ENCODE data around the gene G6PC1.
"Not testable (repeated sequence)": the region's sequence is repeated elsewhere in the genome, so short reads cannot be mapped to it uniquely, and the experiment has no call there.

Gene G6PC1

DNA sequence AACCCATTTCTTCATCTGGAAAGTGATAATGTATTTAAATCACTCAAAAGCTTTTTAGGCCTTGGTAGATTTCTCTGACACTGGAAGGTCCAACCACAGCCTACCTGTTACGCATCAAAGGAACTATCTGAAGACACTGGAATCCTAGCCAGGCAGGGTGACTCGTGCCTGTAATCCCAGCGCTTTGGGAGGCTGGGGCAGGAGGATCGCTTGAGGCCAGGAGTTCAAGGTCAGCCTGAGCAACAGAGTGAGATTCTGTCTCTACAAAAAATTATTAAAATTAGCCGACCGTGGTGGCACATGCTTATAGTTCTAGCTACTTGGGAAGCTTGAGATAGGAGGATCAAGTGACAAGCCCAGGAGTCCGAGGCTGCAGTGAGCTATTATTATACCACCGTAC, 18.4 kb upstream of the G6PC1 start:
- Histone ChIP-seq H3K9me3 (ENCODE audit: insufficient read depth, low read length) (no peaks in the 10 kb centered on the region), H3K4me2 (ENCODE audit: low read depth, low read length, poor library complexity, severe bottlenecking) (no peak overlapping the region)
- TF ChIP-seq EZH2phosphoT487 (conservative IDR thresholded peaks at IDR 0.05; ENCODE audit: low read length) = no peak
- TF ChIP-seq, protein P1, sequence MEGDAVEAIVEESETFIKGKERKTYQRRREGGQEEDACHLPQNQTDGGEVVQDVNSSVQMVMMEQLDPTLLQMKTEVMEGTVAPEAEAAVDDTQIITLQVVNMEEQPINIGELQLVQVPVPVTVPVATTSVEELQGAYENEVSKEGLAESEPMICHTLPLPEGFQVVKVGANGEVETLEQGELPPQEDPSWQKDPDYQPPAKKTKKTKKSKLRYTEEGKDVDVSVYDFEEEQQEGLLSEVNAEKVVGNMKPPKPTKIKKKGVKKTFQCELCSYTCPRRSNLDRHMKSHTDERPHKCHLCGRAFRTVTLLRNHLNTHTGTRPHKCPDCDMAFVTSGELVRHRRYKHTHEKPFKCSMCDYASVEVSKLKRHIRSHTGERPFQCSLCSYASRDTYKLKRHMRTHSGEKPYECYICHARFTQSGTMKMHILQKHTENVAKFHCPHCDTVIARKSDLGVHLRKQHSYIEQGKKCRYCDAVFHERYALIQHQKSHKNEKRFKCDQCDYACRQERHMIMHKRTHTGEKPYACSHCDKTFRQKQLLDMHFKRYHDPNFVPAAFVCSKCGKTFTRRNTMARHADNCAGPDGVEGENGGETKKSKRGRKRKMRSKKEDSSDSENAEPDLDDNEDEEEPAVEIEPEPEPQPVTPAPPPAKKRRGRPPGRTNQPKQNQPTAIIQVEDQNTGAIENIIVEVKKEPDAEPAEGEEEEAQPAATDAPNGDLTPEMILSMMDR (IDR thresholded peaks at IDR 0.05; ENCODE audit: insufficient read depth, low read length, poor library complexity, severe bottlenecking) = no peak

DNA sequence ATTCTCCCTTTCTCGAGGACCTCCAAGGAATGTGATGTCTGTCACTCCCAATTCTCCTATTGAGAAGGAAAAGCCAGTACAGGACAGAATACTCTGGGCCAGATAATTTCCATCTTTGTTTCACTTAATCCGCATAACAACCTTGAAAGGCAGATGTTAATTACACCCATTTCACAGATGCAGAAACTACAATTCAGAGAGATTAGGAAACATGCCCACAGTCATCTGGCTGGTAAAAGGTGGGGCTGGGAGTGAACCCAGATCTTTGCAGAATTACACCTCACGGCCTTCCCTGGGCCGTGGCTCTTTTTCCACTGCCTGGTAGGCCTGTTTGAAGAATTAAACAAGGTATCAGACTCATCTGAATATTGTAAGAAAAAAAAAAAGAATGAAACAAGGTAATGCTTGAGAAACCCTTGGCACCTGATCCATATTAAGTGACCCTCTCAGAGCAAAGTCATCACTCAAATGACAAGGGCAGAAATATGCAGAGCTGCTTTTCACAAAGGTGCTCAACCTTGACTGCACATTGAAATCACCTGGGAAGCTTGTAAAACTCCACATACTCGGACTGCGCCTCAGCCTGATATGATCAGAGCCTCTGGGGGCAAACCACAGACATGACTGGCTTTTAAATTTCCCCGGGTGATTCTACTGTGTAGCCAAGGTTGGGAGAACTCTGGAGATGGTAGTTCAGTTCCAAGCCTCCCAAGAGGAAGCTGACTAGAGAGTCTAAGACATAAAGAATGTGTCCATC, 16.6 kb upstream of the G6PC1 start:
- Histone ChIP-seq H3K79me2 (ENCODE audit: insufficient read depth, low read length) (no peaks in the 10 kb centered on the region), H3K9me3 (ENCODE audit: insufficient read depth, low read length) (no peaks in the 10 kb centered on the region), H3K36me3 (ENCODE audit: low read length) (no peaks in the 10 kb centered on the region), H3K27ac (ENCODE audit: low read depth, low read length) (no peak overlapping the region), H4K20me1 (ENCODE audit: low read depth, low read length) (no peaks in the 10 kb centered on the region), H3K4me2 (ENCODE audit: low read depth, low read length, poor library complexity, severe bottlenecking) (no peak overlapping the region), H3K9ac (ENCODE audit: low read length) (no peak overlapping the region), H3K27me3 (ENCODE audit: low read length) (no peaks in the 10 kb centered on the region), H3K4me3 (ENCODE audit: insufficient read depth, low read length, poor library complexity, severe bottlenecking) (no peak overlapping the region), H3K9me2 (replicated peaks; ENCODE audit: insufficient read depth, low read length) (no peaks in the 10 kb centered on the region), H2AFZ (ENCODE audit: low read depth, low read length, severe bottlenecking) (no peak overlapping the region), H3F3A (ENCODE audit: insufficient read depth) (no peaks in the 10 kb centered on the region)
- no peak for TF ChIP-seq EZH2phosphoT487 (conservative IDR thresholded peaks at IDR 0.05; ENCODE audit: low read length)
- TF ChIP-seq, protein P1 (IDR thresholded peaks at IDR 0.05; ENCODE audit: insufficient read depth, low read length, poor library complexity, severe bottlenecking) = no peak

More for the DNA sequence above, 18.4 kb upstream of the G6PC1 start:
- H4K20me1 ChIP-seq (ENCODE audit: low read depth, low read length) = no peaks in the 10 kb centered on the region
- no peaks in the 10 kb centered on the region for H3K36me3 ChIP-seq (ENCODE audit: low read length)
- H3K27me3 ChIP-seq (ENCODE audit: low read length) = no peaks in the 10 kb centered on the region
- no peaks in the 10 kb centered on the region for H3K79me2 ChIP-seq (ENCODE audit: insufficient read depth, low read length)
- no peak overlapping the region for H3K9ac ChIP-seq (ENCODE audit: low read length)
- H2AFZ ChIP-seq (ENCODE audit: low read depth, low read length, severe bottlenecking) = no peak overlapping the region
- no peak overlapping the region for H3K27ac ChIP-seq (ENCODE audit: low read depth, low read length)
- no peaks in the 10 kb centered on the region for H3K9me2 ChIP-seq (replicated peaks; ENCODE audit: insufficient read depth, low read length)
- H3F3A ChIP-seq (ENCODE audit: insufficient read depth) = no peaks in the 10 kb centered on the region
- H3K4me3 ChIP-seq (ENCODE audit: insufficient read depth, low read length, poor library complexity, severe bottlenecking) = no peak overlapping the region

DNA sequence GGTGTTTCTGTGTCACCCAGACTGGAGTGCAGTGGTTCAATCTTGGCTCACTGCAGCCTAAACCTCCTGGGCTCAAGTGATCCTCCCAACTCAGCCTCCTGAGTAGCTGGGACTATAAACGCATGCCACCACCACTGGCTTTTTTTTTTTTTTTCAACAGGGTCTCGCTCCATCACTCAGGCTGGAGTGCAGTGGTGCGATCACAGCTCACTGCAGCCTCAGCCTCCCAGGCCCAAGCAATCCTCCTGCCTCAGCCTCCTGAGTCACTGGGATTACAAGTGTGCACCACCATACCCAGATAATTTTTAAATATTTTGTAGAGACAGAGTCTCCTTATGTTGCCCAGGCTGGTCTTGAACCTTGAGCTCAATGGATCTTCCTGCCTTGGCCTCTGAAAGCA, 14.8 kb upstream of the G6PC1 start:
- not testable (repeated sequence) for H2AFZ ChIP-seq (ENCODE audit: low read depth, low read length, severe bottlenecking); H3K27me3 ChIP-seq (ENCODE audit: low read length); H3K27ac ChIP-seq (ENCODE audit: low read depth, low read length); H3K79me2 ChIP-seq (ENCODE audit: insufficient read depth, low read length); H3K4me2 ChIP-seq (ENCODE audit: low read depth, low read length, poor library complexity, severe bottlenecking); H3K36me3 ChIP-seq (ENCODE audit: low read length); H3K9me3 ChIP-seq (ENCODE audit: insufficient read depth, low read length); H3F3A ChIP-seq (ENCODE audit: insufficient read depth); H3K9me2 ChIP-seq (replicated peaks; ENCODE audit: insufficient read depth, low read length); H3K4me3 ChIP-seq (ENCODE audit: insufficient read depth, low read length, poor library complexity, severe bottlenecking); H3K9ac ChIP-seq (ENCODE audit: low read length); H4K20me1 ChIP-seq (ENCODE audit: low read depth, low read length)

DNA sequence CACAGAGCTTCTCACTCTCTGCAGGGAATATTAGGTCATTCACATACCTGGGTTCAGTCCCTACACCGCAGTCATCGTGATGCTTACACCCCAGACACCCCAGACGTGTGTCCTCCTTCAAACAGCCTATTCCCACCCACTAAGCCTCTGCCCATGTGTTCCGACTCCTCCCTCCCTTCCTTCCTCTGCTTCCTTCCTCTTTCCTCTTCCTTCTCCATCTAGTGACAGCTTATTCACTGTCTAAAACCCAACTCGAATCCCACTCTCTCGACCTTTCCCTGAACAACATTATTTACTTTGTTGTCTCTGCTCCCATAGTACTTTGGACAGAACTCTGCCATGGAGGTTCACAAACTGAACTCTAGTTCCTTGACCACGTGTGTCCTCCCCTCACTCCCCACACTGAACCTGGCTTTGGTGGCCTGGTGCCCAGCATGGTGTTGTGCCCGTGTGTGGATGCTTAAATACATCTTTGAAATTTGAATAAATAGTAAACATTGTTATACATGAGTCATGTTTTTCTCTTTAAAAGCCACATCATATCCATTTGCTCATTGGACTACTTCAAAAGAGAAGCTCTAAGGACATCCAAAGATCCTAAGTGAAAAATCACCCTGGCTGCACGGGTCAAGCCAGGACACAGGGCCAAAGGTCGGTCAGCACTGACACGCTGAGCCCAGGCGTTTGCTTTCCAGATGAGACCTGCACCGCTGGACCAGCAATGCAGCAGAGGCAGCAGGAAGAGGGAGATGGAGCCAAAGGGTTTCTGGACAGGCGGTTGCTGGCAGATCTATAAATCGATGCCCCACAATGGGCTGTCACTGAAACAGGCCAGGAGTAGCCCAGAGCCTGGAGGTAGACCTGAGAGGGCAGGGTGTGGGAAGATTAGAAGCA, 14.1 kb upstream of the G6PC1 start:
- no peak for TF ChIP-seq EZH2phosphoT487 (conservative IDR thresholded peaks at IDR 0.05; ENCODE audit: low read length)
- TF ChIP-seq, protein P1 (IDR thresholded peaks at IDR 0.05; ENCODE audit: insufficient read depth, low read length, poor library complexity, severe bottlenecking) = no peak
- H3K4me2 ChIP-seq (ENCODE audit: low read depth, low read length, poor library complexity, severe bottlenecking) = no peak overlapping the region

More for the DNA sequence above, 14.1 kb upstream of the G6PC1 start:
- no peak overlapping the region for H3K27ac ChIP-seq (ENCODE audit: low read depth, low read length)
- no peaks in the 10 kb centered on the region for H4K20me1 ChIP-seq (ENCODE audit: low read depth, low read length)
- no peaks in the 10 kb centered on the region for H3K36me3 ChIP-seq (ENCODE audit: low read length)
- H3F3A ChIP-seq (ENCODE audit: insufficient read depth) = no peaks in the 10 kb centered on the region
- no peaks in the 10 kb centered on the region for H3K79me2 ChIP-seq (ENCODE audit: insufficient read depth, low read length)
- no peaks in the 10 kb centered on the region for H3K9me3 ChIP-seq (ENCODE audit: insufficient read depth, low read length)
- H3K9ac ChIP-seq (ENCODE audit: low read length) = no peak overlapping the region
- H3K9me2 ChIP-seq (replicated peaks; ENCODE audit: insufficient read depth, low read length) = no peaks in the 10 kb centered on the region
- H2AFZ ChIP-seq (ENCODE audit: low read depth, low read length, severe bottlenecking) = no peak overlapping the region
- no peak overlapping the region for H3K4me3 ChIP-seq (ENCODE audit: insufficient read depth, low read length, poor library complexity, severe bottlenecking)
- no peaks in the 10 kb centered on the region for H3K27me3 ChIP-seq (ENCODE audit: low read length)
